Upper lobe of left lung (tissue), 4 donors: Measurements from ENCODE around the gene CITED4.

Experiments used
- CTCF ChIP-seq, 6 experiments: fragments of 450-650 bp in 4 of 6; fragments of 200-600 bp in 2 of 6; sonication (generic) in 2 of 6; IDR thresholded peaks; one replicate each; pipeline ENCODE4 v1.5.1; 2016 to 2019; ENCODE audit warnings: antibody characterized with exemption in 6 of 6
- EP300 ChIP-seq, 4 donors: sonication (generic); formaldehyde crosslinking; IDR thresholded peaks; one replicate each; pipeline ENCODE4 v1.5.1; 2017; ENCODE audit warnings: antibody characterized with exemption in 4 of 4, control low read depth in 2 of 4
- POLR2A ChIP-seq, 4 donors: fragments of 450-650 bp; IDR thresholded peaks; one replicate each; pipeline ENCODE4 v1.5.1; 2016 to 2017; ENCODE audit warnings: antibody characterized with exemption in 4 of 4, mild to moderate bottlenecking in 2 of 4
- POLR2AphosphoS5 ChIP-seq, 2 donors: sonication (generic); formaldehyde crosslinking; IDR thresholded peaks; one replicate each; pipeline ENCODE4 v1.5.1; 2017; ENCODE audit warnings: antibody characterized with exemption in 2 of 2

GRCh38 chr1:40839943-40840335 is 22.2 kb downstream of the CITED4 start:
- TF ChIP-seq CTCF (IDR thresholded peaks at IDR 0.05): no peak
- no peak for TF ChIP-seq POLR2AphosphoS5 (IDR thresholded peaks at IDR 0.05)
- TF ChIP-seq POLR2A (IDR thresholded peaks at IDR 0.05): no peak
- TF ChIP-seq EP300 (IDR thresholded peaks at IDR 0.05): no peak
